ENCODE measurements around the gene DSCAML1. TPM values are rescaled to one million over a fixed set of nuclear protein-coding genes. Genes with fewer than 3 reads are reported as not detected.

The DSCAML1 gene
- total RNA-seq, 1 experiment from 2014 or later, result 0.15 TPM

DNA sequence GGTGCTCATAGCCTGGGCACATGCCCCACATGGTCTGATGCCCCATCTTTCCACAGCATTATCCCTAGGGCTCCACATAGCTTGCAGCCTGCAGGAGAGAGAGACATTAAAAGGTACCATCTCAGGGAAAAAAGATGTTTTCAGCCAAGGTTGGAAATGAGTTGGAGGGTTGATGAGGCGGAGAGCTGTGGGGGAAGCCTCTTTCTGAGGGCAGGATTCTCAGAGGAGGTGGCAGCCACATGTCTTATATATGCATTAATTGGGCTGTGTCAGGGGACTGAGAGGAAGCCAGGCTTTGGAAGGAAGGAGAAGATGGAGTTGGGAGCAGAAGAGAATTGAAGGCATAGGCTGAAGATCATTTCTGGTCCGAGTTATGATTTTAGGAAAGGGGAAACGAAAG, 411.5 kb downstream of the DSCAML1 start:
- H3K4me1 ChIP-seq (ENCODE audit: insufficient read depth, low read length), result no peaks in the 10 kb centered on the region; the same call in 1 of the 2 replicates
- no peak overlapping the region for H3K18ac ChIP-seq (ENCODE audit: insufficient read length, low read depth, low read length)

More for the DNA sequence above, 411.5 kb downstream of the DSCAML1 start:
- Histone ChIP-seq H2BK20ac (ENCODE audit: low read depth, low read length, poor library complexity, severe bottlenecking) (no peak overlapping the region), H2BK120ac (ENCODE audit: low read depth, low read length, poor library complexity, severe bottlenecking) (no peak overlapping the region), H3T11ph (ENCODE audit: low read length) (no peak overlapping the region), H3K23me2 (ENCODE audit: insufficient read length, low read depth, low read length, poor library complexity, severe bottlenecking) (no peaks in the 10 kb centered on the region), H4K5ac (ENCODE audit: insufficient read length, low read depth, low read length) (no peak overlapping the region), H3K9ac (ENCODE audit: extremely low read depth, insufficient read length, low read length) (no peak overlapping the region), H4K20me1 (ENCODE audit: control insufficient read depth, insufficient read depth, insufficient read length) (peaks cover 2% of the 10 kb centered on the region), H3K23ac (ENCODE audit: insufficient read length, low read depth, low read length) (no peak overlapping the region), H2BK15ac (ENCODE audit: low read depth, low read length) (no peak overlapping the region), H2BK5ac (ENCODE audit: insufficient read length, low read length) (no peak overlapping the region), H4K8ac (replicated peaks; ENCODE audit: insufficient read length, low read depth, low read length) (no peak overlapping the region), H3K4ac (ENCODE audit: low read depth, low read length) (no peak overlapping the region), H3K14ac (ENCODE audit: insufficient read depth, low read length) (no peak overlapping the region), H2BK12ac (ENCODE audit: insufficient read length, low read depth, low read length) (no peak overlapping the region), H3K79me1 (ENCODE audit: insufficient read depth, low read depth, low read length, poor library complexity, severe bottlenecking) (no peaks in the 10 kb centered on the region), H4K91ac (ENCODE audit: insufficient read length, low read depth, low read length) (no peak overlapping the region), H3K27me3 (ENCODE audit: insufficient read depth, low read length) (no peaks in the 10 kb centered on the region), H3K79me2 (ENCODE audit: insufficient read depth, low read length) (no peaks in the 10 kb centered on the region), H2AK5ac (ENCODE audit: insufficient read length, low read length) (no peak overlapping the region), H3K4me2 (ENCODE audit: insufficient read depth, insufficient read length, low read length) (no peak overlapping the region), H3K56ac (ENCODE audit: insufficient read length, low read depth, low read length) (no peak overlapping the region), H2AFZ (ENCODE audit: low read length) (no peak overlapping the region), H3K27ac (ENCODE audit: insufficient read length, low read depth, low read length) (no peak overlapping the region), H3K9me3 (ENCODE audit: control insufficient read depth, low read depth, low read length) (no peaks in the 10 kb centered on the region)
- Mint-ChIP-seq H3K36me3 (ENCODE audit: insufficient read depth in 1 of 3, low read depth in 3 of 3) (peaks cover 11 to 32% (median 19%) of the 10 kb centered on the region in 3 experiments), H3K9me3 (no peaks in the 10 kb centered on the region), H3K27me3 (ENCODE audit: low read depth) (no peaks in the 10 kb centered on the region), H3K4me3 (no peak overlapping the region), H3K27ac (no peak overlapping the region), H3K4me1 (peaks cover 11 to 14% of the 10 kb centered on the region in 2 experiments)
- WGBS (ENCODE audit: extremely low coverage, insufficient read length, low lambda C conversion rate), result no CpG with 5 or more reads among the region's 3 CpGs
- TF ChIP-seq, protein P1, sequence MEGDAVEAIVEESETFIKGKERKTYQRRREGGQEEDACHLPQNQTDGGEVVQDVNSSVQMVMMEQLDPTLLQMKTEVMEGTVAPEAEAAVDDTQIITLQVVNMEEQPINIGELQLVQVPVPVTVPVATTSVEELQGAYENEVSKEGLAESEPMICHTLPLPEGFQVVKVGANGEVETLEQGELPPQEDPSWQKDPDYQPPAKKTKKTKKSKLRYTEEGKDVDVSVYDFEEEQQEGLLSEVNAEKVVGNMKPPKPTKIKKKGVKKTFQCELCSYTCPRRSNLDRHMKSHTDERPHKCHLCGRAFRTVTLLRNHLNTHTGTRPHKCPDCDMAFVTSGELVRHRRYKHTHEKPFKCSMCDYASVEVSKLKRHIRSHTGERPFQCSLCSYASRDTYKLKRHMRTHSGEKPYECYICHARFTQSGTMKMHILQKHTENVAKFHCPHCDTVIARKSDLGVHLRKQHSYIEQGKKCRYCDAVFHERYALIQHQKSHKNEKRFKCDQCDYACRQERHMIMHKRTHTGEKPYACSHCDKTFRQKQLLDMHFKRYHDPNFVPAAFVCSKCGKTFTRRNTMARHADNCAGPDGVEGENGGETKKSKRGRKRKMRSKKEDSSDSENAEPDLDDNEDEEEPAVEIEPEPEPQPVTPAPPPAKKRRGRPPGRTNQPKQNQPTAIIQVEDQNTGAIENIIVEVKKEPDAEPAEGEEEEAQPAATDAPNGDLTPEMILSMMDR (conservative IDR thresholded peaks at IDR 0.05), result no peak
- no peak for DNase-seq

All from H9 (cell line).